Activated CD8-positive, alpha-beta memory T cell treated with anti-CD3 and anti-CD28 coated beads for 1 hour (primary cell): ENCODE results near the gene DACH1.

Experiments used
- DNase-seq, 2 donors: peaks; one replicate each; pipeline ENCODE4 v3.0.0-alpha.2; 2020; ENCODE audit warnings: low read depth in 1 of 2; ENCODE audit errors: extremely low read depth in 1 of 2

DACH1 gene

GRCh38 chr13:71499944-71500514, 367.0 kb downstream of the DACH1 start:
- DNase-seq, result no peak

GRCh38 chr13:71499235-71499634, 367.8 kb downstream of the DACH1 start:
- no peak for DNase-seq

DNA sequence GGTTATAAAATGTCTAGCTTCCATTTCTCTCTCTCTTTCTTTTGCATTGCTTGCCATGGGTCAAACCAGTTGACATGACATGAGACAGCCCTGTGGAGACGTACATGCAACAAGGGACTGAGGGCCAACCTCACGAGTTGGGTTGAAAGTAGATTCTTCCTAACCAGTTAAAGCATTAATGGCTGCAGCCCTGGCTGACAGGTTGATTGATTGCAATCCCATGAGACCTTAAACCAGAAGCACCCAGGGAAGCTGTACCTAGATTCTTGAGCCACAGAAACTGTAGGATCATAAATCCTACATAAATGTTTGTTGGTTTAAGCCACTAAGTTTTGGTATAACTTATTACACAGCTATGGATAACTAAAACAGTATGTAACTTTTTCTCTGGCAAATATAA, 373.8 kb downstream of the DACH1 start:
- no peak for DNase-seq

DNA sequence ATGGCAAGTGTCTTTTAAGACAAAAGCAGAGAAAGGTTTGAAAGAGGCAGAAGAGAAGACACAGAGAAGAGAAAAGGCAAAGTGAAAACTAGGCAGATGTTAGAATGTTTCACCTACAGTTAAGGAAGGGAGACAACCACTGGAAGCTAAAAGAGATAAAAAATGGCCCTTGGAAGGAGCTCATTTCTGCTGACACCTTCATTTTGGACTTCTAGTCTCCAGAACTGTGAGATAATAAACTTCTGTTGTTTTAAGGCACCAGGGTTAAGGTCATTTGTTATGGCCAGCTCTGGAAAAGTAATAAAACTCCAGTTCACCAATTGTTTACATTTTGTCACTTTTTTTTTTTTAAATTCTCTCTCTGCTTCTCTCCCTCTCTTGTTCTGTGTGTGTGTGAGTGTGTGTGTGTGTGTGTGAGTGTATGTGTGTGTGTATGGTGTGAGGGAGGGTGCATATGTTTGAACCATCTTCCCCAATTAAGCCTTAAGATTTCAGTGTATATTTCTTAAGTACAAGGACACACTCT, 374.6 kb downstream of the DACH1 start:
- DNase-seq, result no peak

- no peak for DNase-seq
Measured at GRCh38 chr13:71491010-71491409, 376.0 kb downstream of the DACH1 start.

- DNase-seq, result no peak
Measured at GRCh38 chr13:71489041-71489440, 378.0 kb downstream of the DACH1 start.

DNA sequence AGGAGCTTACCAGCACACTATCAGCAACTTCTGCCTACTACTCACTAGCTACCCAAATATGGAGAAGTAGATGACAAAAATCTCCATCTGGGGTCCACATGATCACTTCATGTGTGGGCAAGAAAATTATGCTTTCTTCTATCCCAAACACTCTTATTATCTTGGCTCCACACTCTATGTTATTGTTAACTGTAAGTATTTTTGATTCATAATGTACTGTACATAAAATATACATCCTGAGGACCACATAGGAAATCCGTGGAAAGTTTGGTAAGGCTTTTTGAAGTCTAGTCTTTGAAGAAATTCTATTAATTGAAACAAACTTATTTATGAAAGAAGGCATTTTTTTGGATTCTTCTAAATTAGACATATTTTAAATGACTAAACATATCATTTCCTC, 378.8 kb downstream of the DACH1 start:
- DNase-seq, result no peak

GRCh38 chr13:71485913-71486312, 381.1 kb downstream of the DACH1 start:
- no peak for DNase-seq

- no peak for DNase-seq
Measured at GRCh38 chr13:71483733-71484132, 383.3 kb downstream of the DACH1 start.

DNA sequence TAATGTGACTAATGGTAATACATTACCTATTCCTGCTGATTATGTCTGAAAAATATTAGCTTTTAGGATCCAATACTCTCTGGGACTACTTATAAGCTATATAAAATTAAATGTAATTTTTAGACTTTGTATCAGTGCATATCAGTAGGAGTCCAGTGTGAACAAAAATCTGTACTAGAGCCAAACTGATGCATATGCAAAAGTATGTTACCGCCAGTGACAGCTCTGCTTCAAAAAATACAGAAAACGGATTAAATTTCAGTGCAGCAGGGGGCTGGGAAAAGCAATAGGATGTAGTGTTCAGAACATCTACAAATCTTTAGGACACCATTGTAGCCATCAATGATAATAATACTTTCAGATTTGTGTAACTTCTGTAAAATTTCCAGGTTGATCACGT, 385.5 kb downstream of the DACH1 start:
- DNase-seq, result no peak

- no peak for DNase-seq
Measured at GRCh38 chr13:71481046-71481445, 386.0 kb downstream of the DACH1 start.

DNA sequence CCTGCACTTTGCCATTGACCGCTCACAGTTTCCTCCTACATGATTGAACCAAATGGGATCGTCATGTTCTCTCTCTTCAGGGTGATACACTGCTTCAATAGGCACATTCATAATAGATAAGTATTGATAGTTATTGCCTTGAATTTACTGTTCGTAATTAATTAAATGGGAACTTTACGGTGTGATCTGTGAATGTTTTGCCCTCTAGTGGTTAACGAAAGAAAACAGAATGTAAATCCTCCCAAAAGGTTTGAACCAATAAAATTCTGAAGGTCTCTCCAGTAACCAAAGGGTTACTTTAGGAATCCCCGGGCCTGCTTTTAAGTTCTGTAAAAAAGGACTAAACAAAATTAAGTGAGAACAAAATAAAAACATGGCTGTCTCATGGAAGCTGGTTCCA, 389.3 kb downstream of the DACH1 start:
- no peak for DNase-seq

GRCh38 chr13:71474936-71475335, 392.1 kb downstream of the DACH1 start:
- no peak for DNase-seq

- no peak for DNase-seq
Measured at GRCh38 chr13:71469626-71470025, 397.4 kb downstream of the DACH1 start.

- DNase-seq, result no peak
Measured at GRCh38 chr13:71464686-71465085, 402.3 kb downstream of the DACH1 start.

DNA sequence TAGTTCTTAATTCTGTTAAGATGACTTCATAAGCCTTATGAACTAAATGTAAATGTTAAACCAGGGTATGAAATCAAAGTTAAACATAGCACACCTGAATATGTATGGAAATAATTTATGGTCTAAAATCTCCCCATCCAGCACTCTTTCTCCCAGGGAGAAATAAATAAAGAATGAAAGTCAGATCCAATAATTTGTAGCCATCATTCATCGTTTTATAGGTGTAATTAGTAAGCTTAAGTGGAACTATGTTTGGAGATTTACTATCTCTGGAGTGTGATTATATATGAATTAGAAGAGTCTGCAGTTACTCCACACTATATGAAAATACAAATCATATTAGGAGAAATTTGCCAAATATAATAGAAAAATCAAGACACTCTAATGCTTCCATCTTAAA, 405.1 kb downstream of the DACH1 start:
- no peak for DNase-seq

- DNase-seq, result no peak
Measured at GRCh38 chr13:71460211-71460610, 406.8 kb downstream of the DACH1 start.

DNA sequence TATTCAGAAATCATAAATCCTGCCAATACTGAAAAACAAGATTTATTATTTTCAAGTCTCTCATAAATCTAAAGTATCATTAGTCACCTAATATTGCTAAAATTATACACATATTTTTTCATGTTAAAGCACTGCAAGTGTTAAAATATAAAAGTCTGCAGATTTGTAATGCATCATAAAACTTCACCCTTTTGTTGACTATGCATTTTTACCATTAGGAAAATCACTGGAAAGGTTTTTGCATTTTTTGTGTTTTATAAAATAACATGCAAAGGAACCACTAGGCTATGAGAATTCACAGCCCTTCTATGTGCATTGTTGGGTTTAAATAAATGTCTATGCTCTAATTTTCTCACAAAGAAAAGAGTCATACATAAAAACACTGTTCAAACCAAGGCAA, 407.3 kb downstream of the DACH1 start:
- no peak for DNase-seq

- no peak for DNase-seq
Measured at GRCh38 chr13:71457645-71458044, 409.4 kb downstream of the DACH1 start.

DNA sequence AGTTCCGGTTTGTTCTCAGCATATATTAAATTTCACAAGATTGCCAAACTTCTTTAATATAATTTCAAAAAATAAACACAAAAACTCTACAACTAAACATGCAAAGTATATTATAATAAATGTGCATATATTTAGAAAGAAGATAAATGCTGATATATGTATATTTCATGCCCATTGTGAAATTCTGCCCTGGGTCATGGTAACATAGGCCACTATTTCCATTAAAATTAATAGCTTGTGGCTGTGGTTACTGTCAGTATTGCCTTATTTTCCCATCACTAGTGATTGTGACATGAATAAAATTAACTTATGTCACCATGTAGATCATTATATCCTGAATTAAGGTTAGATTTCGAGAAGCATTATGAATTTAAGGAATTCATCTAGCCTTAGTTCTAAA, 410.9 kb downstream of the DACH1 start:
- no peak for DNase-seq

GRCh38 chr13:71454509-71454908, 412.5 kb downstream of the DACH1 start:
- no peak for DNase-seq

DNA sequence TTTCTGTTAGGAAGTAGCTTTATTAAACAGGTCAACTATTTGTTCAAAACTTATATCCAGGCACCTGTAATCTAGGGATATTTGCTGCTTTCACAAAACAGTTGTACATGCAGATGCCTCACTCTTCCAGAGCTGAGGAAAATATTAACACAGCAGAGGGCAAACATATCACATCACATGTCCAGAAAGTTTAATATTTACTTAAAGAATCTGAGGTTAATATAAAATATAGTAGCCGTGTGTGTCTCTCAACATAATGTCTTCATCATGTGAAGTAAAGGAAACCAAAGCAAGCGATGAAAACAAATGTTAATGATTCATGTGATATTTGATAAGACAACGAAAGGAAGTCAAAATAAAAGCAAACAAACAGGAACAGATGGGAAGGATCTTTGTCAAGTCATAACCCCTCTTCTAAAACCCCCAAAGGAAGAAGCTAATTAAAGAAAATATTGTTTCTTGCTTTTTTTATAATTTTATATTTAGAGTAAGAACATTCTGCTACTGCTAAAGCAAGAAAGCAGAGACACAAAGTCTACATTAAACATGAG, 418.8 kb downstream of the DACH1 start:
- DNase-seq, result no peak

- no peak for DNase-seq
Measured at GRCh38 chr13:71437704-71438103, 429.3 kb downstream of the DACH1 start.
